Left lung (tissue), 10 donors: Measurements from ENCODE around the gene CHCHD6. TPM values are rescaled to one million over a fixed set of nuclear protein-coding genes. Genes with fewer than 3 reads are reported as not detected.

ENCODE experiments used
- ATAC-seq: fragments of 200-7000 bp; cut with Tn5 transposase; one replicate; pipeline ENCODE4 v1.9.1; 2020; ENCODE audit warnings: moderate library complexity
- DNase-seq, 4 donors: peaks; one replicate each; pipeline ENCODE4 v3.0.0-alpha.2; 2013 to 2020
- H3K27ac ChIP-seq, 2 donors: fragments of 200-600 bp; sonication (generic) in 1 of 2; one replicate each; pipeline versions ENCODE4 v1.5.0 to v1.8.0; 2020 to 2021
- H3K27me3 ChIP-seq, 2 donors: fragments of 200-600 bp; sonication (generic) in 1 of 2; one replicate each; pipeline versions ENCODE4 v1.5.0 to v1.8.0; 2020 to 2021
- H3K36me3 ChIP-seq, 2 donors: fragments of 200-600 bp; sonication (generic) in 1 of 2; one replicate each; pipeline versions ENCODE4 v1.5.0 to v1.8.0; 2020 to 2021
- H3K4me1 ChIP-seq, 2 donors: fragments of 200-600 bp; one replicate each; pipeline ENCODE4 v1.8.0; 2021
- H3K4me3 ChIP-seq, 2 donors: fragments of 200-600 bp; sonication (generic) in 1 of 2; one replicate each; pipeline versions ENCODE4 v1.5.0 to v1.8.0; 2020 to 2021; ENCODE audit warnings: mild to moderate bottlenecking in 1 of 2
- H3K9me3 ChIP-seq, 2 donors: fragments of 200-600 bp; sonication (generic) in 1 of 2; one replicate each; pipeline versions ENCODE4 v1.5.0 to v1.8.0; 2020 to 2021
- CTCF ChIP-seq, 2 donors: fragments of 200-600 bp; sonication (generic) in 1 of 2; IDR thresholded peaks; one replicate each; pipeline versions ENCODE4 v1.5.0 to v1.8.0; 2021; ENCODE audit warnings: antibody characterized with exemption in 2 of 2
- intact Hi-C, 2 donors: fragments of 100-400 bp; cut with DNase I; formaldehyde crosslinking; loops; one replicate each; pipeline versions ENCODE4 v1.11.2 to v1.14.2; 2022
- polyA plus RNA-seq, 6 donors: library from polyadenylated mRNA; unstranded; fragments of 120-200 nt; gene quantifications; one replicate each; pipeline ENCODE4 v1.2.1, GENCODE V29; 2013; ENCODE audit not compliant: insufficient read length in 6 of 6
- total RNA-seq, 2 donors: library from RNA; stranded (reverse); fragmentation: NEBNext Ultra II Directional; extraction: Animal tissue kit (Norgen Biotek cat#: 25700); gene quantifications; one replicate each; pipeline ENCODE4 v1.2.1, GENCODE V29; 2021
- donor health status: DM: no; HTN: yes; CAD: no.
- donor health status: DM: no; HTN: no; CAD: no.

Gene CHCHD6
- total and polyA plus RNA-seq, 8 donors = 11.8 to 21.1 (median 18.4) TPM

- DNase-seq = no peak
- Histone ChIP-seq H3K4me3 (no peak overlapping the region), H3K36me3 (no peaks in the 10 kb centered on the region), H3K27me3 (no peaks in the 10 kb centered on the region), H3K27ac (no peak overlapping the region), H3K4me1 (peaks cover 0 to 8% of the 10 kb centered on the region in 2 donors), H3K9me3 (no peaks in the 10 kb centered on the region)
- TF ChIP-seq CTCF (IDR thresholded peaks at IDR 0.05) = no peak
- no peak for ATAC-seq
- intact Hi-C loops = no loop called here
Observed at GRCh38 chr3:126777366-126777765, 73.3 kb downstream of the CHCHD6 start.

- no peak overlapping the region for H3K27ac ChIP-seq
Observed at GRCh38 chr3:126780666-126781065, 76.6 kb downstream of the CHCHD6 start.

GRCh38 chr3:126781406-126781805 lies 77.4 kb downstream of the CHCHD6 start:
- no peaks in the 10 kb centered on the region for H3K27me3 ChIP-seq
- intact Hi-C loops = no loop called here
- ATAC-seq (no peak), DNase-seq (no peak)
- H3K9me3 ChIP-seq = no peaks in the 10 kb centered on the region
- peaks cover 0 to 8% of the 10 kb centered on the region in 2 donors for H3K4me1 ChIP-seq
- no peak overlapping the region for H3K4me3 ChIP-seq
- no peaks in the 10 kb centered on the region for H3K36me3 ChIP-seq
- H3K27ac ChIP-seq = peak overlapping the region in 1 of 2 donors; percentile 49
- TF ChIP-seq CTCF (IDR thresholded peaks at IDR 0.05) = no peak

More at GRCh38 chr3:126780666-126781065, 76.6 kb downstream of the CHCHD6 start:
- no peaks in the 10 kb centered on the region for H3K27me3 ChIP-seq
- ATAC-seq (no peak), DNase-seq (no peak)
- no peaks in the 10 kb centered on the region for H3K9me3 ChIP-seq
- intact Hi-C loops = no loop called here
- H3K36me3 ChIP-seq = no peaks in the 10 kb centered on the region
- no peak for TF ChIP-seq CTCF (IDR thresholded peaks at IDR 0.05)
- no peak overlapping the region for H3K4me3 ChIP-seq
- H3K4me1 ChIP-seq = peaks cover 0 to 8% of the 10 kb centered on the region in 2 donors

GRCh38 chr3:126781889-126782491 lies 78.0 kb downstream of the CHCHD6 start:
- Histone ChIP-seq H3K27ac (peak overlapping the region; percentile 49 to 54), H3K36me3 (no peaks in the 10 kb centered on the region), H3K27me3 (no peaks in the 10 kb centered on the region), H3K9me3 (no peaks in the 10 kb centered on the region), H3K4me3 (no peak overlapping the region), H3K4me1 (peaks cover 0 to 8% of the 10 kb centered on the region in 2 donors)
- ATAC-seq = peak; percentile 68
- no peak for TF ChIP-seq CTCF (IDR thresholded peaks at IDR 0.05)
- peak in 2 of 4 donors; percentile 44 to 67 for DNase-seq
- intact Hi-C loops = no loop called here

- intact Hi-C loops = no loop called here
- Histone ChIP-seq H3K4me3 (no peak overlapping the region), H3K4me1 (peaks cover 0 to 8% of the 10 kb centered on the region in 2 donors), H3K27ac (peak overlapping the region; percentile 49 to 54), H3K27me3 (no peaks in the 10 kb centered on the region), H3K9me3 (no peaks in the 10 kb centered on the region), H3K36me3 (no peaks in the 10 kb centered on the region)
- DNase-seq (no peak), ATAC-seq (peak; percentile 87)
- TF ChIP-seq CTCF (IDR thresholded peaks at IDR 0.05) = no peak
Observed at GRCh38 chr3:126782536-126782935, 78.5 kb downstream of the CHCHD6 start.
